Fibroblast of pulmonary artery (primary cell): ENCODE measurements around the gene KCNQ1.

Experiments used
- DNase-seq: peaks from one replicate; pipeline ENCODE4 v3.0.0-alpha.2; 2010; ENCODE audit warnings: low read depth
- H3K4me3 ChIP-seq: replicated peaks from 2 replicates; pipeline ENCODE4 v1.5.1; 2011; ENCODE audit warnings: low read depth, mild to moderate bottlenecking, control low read depth, low read length, moderate library complexity
- CTCF ChIP-seq: IDR thresholded peaks from 2 replicates; pipeline ENCODE4 v1.5.1; 2011; ENCODE audit warnings: mild to moderate bottlenecking, control low read depth, low read length, inconsistent platforms; ENCODE audit errors: missing control alignments

KCNQ1 gene

GRCh38 chr11:2663915-2664314 lies 219.1 kb downstream of the KCNQ1 start:
- no peak for TF ChIP-seq CTCF

GRCh38 chr11:2664376-2664775 lies 219.6 kb downstream of the KCNQ1 start:
- no peak for DNase-seq
- no peak overlapping the region for H3K4me3 ChIP-seq
- TF ChIP-seq CTCF, result no peak

More at GRCh38 chr11:2663915-2664314, 219.1 kb downstream of the KCNQ1 start:
- no peak overlapping the region for H3K4me3 ChIP-seq
- no peak for DNase-seq

GRCh38 chr11:2664791-2665525 lies 220.2 kb downstream of the KCNQ1 start:
- no peak for TF ChIP-seq CTCF
- no peak overlapping the region for H3K4me3 ChIP-seq
- DNase-seq, result no peak

- no peak for TF ChIP-seq CTCF
- DNase-seq, result no peak
Observed at GRCh38 chr11:2665526-2666400, 221.0 kb downstream of the KCNQ1 start.

GRCh38 chr11:2666401-2666741 lies 221.6 kb downstream of the KCNQ1 start:
- no peak for TF ChIP-seq CTCF
- no peak overlapping the region for H3K4me3 ChIP-seq
- no peak for DNase-seq

More at GRCh38 chr11:2665526-2666400, 221.0 kb downstream of the KCNQ1 start:
- no peak overlapping the region for H3K4me3 ChIP-seq

- no peak overlapping the region for H3K4me3 ChIP-seq
- DNase-seq, result no peak
- no peak for TF ChIP-seq CTCF
Observed at GRCh38 chr11:2666828-2667570, 222.2 kb downstream of the KCNQ1 start.
